AG09319 (cell line): ENCODE data around the gene COMMD6.

Experiments
- DNase-seq: peaks from one replicate; pipeline ENCODE4 v3.0.0-alpha.2; 2010; ENCODE audit warnings: low read depth; ENCODE audit errors: extremely low read depth
- TF ChIP-seq, protein P1 (sequence below): IDR thresholded peaks from 2 replicates; pipeline ENCODE4 v1.5.1; 2011; ENCODE audit warnings: low read depth, mild to moderate bottlenecking, inconsistent platforms, low read length, moderate library complexity

COMMD6 gene

DNA sequence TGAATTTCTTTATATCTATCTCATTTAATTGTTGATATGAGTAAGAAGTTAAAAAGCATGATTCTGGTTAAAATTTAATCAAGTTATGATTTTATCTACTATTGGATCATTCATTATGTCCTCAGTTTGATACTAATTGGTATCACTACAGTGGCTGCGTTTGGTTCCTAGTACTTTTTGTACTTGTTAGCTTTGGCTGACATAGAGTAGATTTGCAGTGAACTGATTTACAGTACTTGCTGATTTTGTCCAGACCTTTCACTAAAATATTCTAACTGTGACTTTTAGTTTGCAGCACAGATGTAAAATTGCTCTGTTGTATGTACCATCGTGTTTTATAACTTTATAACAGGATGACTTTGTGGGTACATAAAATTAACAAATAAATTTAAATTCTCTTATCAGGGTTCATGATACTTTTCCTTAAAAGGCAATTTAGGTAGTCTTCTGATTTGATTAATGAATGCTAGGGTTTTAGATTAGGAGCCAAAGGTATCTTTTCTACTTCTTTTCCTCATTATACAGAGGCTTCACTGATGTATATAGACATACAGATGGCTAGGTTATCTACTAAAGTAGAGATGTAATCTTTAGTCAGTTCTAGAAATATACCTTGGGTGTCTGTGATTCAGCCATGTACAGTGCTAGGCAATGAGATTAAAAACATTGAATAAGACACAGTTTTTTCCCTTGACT lies 20.7 kb upstream of the COMMD6 start:
- TF ChIP-seq, protein P1, sequence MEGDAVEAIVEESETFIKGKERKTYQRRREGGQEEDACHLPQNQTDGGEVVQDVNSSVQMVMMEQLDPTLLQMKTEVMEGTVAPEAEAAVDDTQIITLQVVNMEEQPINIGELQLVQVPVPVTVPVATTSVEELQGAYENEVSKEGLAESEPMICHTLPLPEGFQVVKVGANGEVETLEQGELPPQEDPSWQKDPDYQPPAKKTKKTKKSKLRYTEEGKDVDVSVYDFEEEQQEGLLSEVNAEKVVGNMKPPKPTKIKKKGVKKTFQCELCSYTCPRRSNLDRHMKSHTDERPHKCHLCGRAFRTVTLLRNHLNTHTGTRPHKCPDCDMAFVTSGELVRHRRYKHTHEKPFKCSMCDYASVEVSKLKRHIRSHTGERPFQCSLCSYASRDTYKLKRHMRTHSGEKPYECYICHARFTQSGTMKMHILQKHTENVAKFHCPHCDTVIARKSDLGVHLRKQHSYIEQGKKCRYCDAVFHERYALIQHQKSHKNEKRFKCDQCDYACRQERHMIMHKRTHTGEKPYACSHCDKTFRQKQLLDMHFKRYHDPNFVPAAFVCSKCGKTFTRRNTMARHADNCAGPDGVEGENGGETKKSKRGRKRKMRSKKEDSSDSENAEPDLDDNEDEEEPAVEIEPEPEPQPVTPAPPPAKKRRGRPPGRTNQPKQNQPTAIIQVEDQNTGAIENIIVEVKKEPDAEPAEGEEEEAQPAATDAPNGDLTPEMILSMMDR: no peak
- no peak for DNase-seq

DNA sequence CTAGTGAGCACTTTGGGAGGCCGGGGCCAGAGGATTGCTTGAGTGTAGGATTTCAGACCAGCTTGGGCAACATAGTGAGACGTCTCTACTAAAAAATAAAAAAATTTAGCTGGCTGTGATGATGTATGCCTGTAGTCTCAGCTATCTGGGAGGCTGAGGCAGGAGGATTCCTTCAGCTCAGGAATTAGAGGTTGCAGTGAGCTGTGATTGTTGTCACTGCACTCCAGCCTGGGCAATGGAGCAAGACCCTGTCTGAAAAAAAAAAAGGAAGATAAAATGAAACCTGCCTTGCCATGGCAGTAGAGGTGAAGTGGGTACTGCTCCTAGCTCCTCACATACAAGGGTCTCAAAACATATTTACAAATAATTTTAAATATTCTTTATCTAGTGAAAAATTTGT lies 19.3 kb upstream of the COMMD6 start:
- TF ChIP-seq, protein P1: no peak
- no peak for DNase-seq

DNA sequence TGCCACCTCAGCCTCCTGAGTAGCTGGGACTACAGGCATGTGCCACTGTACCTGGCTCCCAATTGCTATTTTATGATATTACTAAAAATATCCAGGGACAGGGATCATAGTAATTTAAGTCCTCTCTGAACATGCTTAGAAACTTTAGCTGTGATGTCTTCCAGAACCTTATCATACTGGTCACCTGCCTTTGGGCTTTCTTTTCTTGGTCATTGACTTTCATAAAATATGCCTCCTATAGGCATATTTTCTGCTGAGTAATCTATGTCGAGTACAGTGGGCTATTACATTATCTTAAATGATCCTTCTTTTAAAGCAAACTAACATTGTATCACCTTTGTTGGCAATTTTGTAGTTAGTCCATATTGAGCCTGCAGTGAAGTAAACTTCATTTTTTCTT lies 18.2 kb upstream of the COMMD6 start:
- TF ChIP-seq, protein P1: no peak
- no peak for DNase-seq

DNA sequence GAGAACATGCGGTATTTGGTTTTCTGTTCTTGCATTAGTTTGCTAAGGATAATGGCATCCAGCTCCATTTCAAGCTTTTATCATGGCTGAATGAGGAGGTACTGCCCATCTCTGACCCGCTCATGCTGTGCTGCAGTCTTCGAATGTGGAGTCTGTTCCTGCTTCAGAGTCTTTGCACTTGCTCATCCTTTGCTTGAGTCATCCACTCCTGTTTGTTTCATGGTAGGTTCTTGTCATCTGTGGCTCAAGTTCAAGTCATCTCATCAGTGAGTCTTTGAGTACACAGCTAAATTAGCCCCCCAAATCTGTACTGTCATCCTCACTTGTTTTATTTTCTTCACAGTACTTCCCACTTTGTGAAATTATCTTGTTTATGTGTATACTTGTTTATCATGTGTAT lies 17.3 kb upstream of the COMMD6 start:
- no peak for DNase-seq
- TF ChIP-seq, protein P1: no peak

DNA sequence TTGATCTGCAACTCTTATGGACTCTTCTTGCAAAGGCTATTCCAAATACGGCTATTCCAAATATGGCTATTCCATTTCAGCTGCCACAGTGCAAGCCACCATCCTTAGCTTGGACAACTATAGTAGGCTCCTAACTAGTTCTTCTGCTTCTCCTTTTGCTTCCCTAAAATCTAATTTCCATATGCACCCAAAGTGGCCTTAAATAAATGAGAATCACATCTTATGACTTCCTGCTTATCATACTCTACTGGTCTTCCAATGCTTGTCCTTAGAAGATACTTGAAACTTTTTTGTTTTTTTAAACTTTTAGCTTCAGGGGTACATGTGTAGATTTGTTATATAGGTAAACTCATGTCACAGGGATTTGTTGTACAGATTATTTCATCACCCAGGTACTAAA lies 16.8 kb upstream of the COMMD6 start:
- TF ChIP-seq, protein P1: no peak
- DNase-seq: no peak

DNA sequence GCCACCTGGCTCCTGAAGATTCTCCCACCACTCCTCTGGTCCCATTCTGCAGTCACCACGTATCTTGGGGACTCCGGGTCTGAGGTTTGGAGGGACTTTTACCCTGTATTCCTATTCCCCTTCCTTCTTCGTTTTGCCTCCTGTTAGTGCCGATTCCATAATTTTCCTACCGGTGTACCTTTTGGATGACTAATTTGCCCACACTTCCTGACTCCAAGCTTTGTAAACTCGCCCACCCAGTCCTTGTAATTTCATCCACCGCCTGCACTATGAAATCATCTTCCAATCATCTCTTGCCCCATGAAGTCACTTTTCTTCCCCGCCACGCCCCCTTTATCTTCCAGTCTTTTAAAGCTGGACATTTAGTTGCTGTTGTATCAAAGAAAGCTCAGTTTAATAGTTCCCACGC lies 12.5 kb upstream of the COMMD6 start:
- TF ChIP-seq, protein P1: no peak
- no peak for DNase-seq

DNA sequence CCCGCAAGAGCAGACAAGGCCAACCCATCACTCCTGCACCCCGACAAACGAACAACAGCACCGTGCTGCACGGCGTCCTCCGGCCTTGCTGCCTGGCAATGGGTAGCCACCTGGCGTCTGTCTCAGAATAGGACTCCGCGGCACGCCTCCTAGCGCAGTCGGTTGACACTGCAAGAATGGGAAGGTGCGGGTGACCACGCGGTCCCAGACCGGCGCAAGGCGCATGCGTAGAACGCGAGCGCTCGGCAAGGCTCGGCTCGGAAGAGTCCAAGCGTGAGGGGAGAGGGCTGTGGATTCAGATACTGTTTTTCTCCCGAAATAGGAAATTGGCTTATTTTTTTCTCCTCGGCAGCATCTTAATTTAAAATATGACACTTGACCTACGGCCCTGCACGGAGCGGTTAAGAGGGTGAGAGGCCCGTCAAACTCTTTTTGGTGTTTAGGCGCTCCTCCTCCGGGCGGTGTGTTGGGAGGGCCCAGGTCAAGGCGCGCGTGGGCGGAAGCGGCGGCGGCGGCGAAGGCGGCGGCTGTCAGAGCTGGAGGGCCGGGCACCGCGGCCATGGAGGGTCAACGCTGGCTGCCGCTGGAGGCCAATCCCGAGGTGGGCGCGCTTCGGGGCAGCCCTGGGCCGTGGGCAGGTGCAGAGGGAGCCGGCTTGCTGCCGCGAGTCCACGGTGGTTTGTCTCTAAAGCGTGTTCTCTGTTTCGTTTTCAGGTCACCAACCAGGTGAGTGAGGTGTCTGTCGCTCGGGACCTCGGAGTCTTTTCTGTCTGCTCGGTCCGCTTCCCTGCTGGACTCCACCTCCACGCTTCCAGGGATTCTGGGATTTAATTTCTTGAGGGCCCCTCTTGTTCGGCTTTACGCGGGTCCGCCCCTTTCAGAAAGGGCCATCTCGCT lies 11.9 kb upstream of the COMMD6 start, which contains the start of gene UCHL3:
Gene UCHL3 (plus strand): TSS at position 530 of the 897 bp plus-strand sequence. CDS start 30 bp downstream, at position 560.
- DNase-seq: peak; percentile 90
- TF ChIP-seq, protein P1: peak; percentile 92
